AG04449 (cell line): ENCODE measurements around the gene APLNR.

Experiments used
- CTCF ChIA-PET: fragments of 350-600 bp; formaldehyde crosslinking; extraction: SDS; loops from one replicate; lab custom pipeline; 2021; ENCODE audit warnings: antibody characterized with exemption; lab: Yijun Ruan, JAX
- POLR2A ChIA-PET: fragments of 400-600, 350-600 bp; formaldehyde crosslinking; extraction: SDS; loops from one replicate; lab custom pipeline; 2020; ENCODE audit warnings: antibody characterized with exemption, inconsistent platforms; lab: Yijun Ruan, JAX
- DNase-seq: peaks from one replicate; pipeline ENCODE4 v3.0.0-alpha.2; 2010; ENCODE audit warnings: low read depth, low spot score
- H3K4me3 ChIP-seq: 2 replicates; pipeline ENCODE4 v1.5.1; 2011; ENCODE audit warnings: low read depth, mild to moderate bottlenecking, control low read depth, low read length
- TF ChIP-seq, protein P1 (sequence below): IDR thresholded peaks from one replicate; pipeline ENCODE4 v1.5.1; 2011; ENCODE audit warnings: mild to moderate bottlenecking, moderate library complexity, low read length, control low read depth, inconsistent platforms; ENCODE audit not compliant: insufficient read depth; ENCODE audit errors: missing control alignments

APLNR gene

DNA sequence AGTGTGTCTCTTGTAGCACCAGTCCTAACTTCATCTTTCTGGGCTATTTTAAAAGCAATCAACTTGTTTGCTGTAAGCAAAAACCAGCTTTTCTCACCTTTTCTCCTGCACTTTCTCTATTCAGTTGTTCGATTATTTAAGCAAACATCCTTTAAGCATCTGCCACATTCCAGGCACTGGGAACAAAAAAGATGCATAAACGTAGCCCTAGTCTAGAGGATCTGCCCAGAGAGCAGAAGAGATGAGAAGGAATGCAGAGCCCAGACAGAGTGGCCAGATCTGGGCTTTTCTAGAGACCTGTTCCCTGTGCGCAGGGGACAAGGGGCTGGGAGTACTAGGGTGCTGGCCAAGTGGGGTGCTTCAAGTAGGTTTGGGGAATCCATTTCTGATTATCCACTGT is 8.4 kb downstream of the APLNR start:
- POLR2A ChIA-PET = no interaction called here
- no peak for DNase-seq
- TF ChIP-seq, protein P1, sequence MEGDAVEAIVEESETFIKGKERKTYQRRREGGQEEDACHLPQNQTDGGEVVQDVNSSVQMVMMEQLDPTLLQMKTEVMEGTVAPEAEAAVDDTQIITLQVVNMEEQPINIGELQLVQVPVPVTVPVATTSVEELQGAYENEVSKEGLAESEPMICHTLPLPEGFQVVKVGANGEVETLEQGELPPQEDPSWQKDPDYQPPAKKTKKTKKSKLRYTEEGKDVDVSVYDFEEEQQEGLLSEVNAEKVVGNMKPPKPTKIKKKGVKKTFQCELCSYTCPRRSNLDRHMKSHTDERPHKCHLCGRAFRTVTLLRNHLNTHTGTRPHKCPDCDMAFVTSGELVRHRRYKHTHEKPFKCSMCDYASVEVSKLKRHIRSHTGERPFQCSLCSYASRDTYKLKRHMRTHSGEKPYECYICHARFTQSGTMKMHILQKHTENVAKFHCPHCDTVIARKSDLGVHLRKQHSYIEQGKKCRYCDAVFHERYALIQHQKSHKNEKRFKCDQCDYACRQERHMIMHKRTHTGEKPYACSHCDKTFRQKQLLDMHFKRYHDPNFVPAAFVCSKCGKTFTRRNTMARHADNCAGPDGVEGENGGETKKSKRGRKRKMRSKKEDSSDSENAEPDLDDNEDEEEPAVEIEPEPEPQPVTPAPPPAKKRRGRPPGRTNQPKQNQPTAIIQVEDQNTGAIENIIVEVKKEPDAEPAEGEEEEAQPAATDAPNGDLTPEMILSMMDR = no peak
- CTCF ChIA-PET = interaction anchor here (3.3 kb wide), 1 partner anchor 20 kb away, joined by 27 read pairs; no protein-coding TSS in a partner anchor
- H3K4me3 ChIP-seq = no peak overlapping the region

DNA sequence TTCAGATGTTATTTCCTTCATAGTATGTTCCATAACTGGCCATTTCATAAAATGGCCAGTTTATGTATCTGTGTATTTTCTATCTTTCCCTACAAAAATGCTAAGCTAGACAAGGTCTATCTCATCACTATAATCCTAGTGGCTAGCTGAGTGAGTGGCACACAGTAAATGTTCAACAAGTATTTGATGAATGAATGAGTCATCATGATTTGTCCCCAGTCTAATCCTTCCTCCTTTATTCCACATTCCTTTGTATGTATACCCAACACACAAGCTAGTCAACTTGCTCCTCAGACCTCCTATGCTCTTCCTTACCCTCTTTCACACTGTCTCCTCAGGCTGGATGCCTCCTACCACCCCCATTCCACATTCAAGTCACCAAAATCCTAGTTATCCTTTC is 12.5 kb downstream of the APLNR start:
- no peak overlapping the region for H3K4me3 ChIP-seq
- DNase-seq = peak; percentile 46
- TF ChIP-seq, protein P1 = no peak
- ChIA-PET CTCF (interaction anchor here (1.1 to 6.8 kb wide), 5 partner anchors 11 to 30 kb away, joined by 3 to 49 read pairs (median 4); no protein-coding TSS in a partner anchor), POLR2A (interaction anchor here (0.8 to 1.0 kb wide), 2 partner anchors 11 to 24 kb away, joined by 3 to 8 read pairs; no protein-coding TSS in a partner anchor)

DNA sequence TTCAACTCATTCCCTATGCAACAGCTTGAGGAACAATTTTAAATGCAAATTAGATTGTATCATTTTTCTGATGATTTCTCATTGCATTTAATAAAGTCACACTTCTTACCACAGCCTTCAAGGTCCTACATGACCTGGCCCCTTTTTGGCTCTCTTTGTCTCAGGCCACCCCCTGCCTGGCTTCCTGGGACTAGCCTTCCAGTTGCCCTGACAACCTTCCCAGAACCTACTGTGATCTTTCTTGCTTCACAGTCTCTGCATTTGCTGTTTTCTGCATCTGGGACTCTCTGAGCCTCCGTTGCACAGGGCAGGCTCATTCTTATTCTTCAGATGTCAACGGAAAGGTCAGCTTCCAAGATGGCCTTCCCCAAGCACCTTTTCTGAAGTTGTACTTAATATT is 12.9 kb downstream of the APLNR start:
- TF ChIP-seq, protein P1 = no peak
- ChIA-PET POLR2A (interaction anchor here (0.8 to 1.0 kb wide), 3 partner anchors 9 to 25 kb away, joined by 3 to 8 read pairs (median 3); no protein-coding TSS in a partner anchor), CTCF (interaction anchor here (0.8 to 6.8 kb wide), 6 partner anchors 10 to 31 kb away, joined by 3 to 49 read pairs (median 4); no protein-coding TSS in a partner anchor)
- H3K4me3 ChIP-seq = no peak overlapping the region
- DNase-seq = no peak

DNA sequence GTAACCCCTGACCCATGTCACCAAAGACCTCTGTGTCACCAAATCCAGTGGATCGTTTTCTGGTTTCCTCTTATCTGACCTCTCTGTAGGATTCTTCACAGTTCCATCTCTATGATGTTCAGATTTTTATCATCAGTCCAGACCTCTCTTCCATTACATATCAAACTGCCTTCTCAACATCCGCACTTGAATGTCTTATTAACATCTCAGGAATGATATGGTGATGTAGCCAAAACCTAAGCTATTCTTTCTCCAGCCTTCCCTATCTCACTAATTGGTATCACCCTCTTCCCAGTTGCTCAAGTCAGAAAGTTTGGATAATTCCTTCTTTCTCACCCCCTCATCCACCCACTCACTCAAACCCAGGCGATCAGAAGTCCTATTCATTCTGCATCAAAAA is 13.4 kb downstream of the APLNR start:
- DNase-seq = peak; percentile 17
- H3K4me3 ChIP-seq = no peak overlapping the region
- TF ChIP-seq, protein P1 = no peak
- ChIA-PET CTCF (interaction anchor here (0.8 to 6.8 kb wide), 7 partner anchors 10 to 93 kb away, joined by 3 to 49 read pairs (median 4); no protein-coding TSS in a partner anchor), POLR2A (interaction anchor here (0.8 kb wide), 1 partner anchor 9 kb away, joined by 3 read pairs; no protein-coding TSS in a partner anchor)

DNA sequence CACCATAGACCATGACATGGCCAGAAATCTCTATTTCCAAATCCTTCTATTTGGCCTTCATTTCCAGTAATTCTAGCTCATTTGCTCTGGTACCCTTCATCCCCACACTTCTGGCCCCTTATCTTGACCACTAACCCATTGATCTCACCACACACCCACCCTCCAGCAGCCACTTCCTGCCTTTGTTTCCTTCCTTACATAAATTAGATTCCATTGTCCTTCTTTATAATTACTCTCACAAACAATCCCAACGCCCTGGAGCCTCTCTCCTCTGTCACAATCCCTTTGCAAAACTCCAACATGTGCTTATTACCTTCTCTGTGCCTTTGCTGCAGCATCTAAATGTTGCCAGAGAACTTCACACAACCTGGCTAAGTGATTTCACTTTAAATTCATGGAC is 14.8 kb downstream of the APLNR start:
- H3K4me3 ChIP-seq = no peak overlapping the region
- CTCF ChIA-PET = interaction anchor here (0.9 to 6.8 kb wide), 4 partner anchors 8 to 378 kb away, joined by 3 to 49 read pairs (median 6); no protein-coding TSS in a partner anchor
- TF ChIP-seq, protein P1 = no peak
- DNase-seq = no peak
- POLR2A ChIA-PET = no interaction called here

DNA sequence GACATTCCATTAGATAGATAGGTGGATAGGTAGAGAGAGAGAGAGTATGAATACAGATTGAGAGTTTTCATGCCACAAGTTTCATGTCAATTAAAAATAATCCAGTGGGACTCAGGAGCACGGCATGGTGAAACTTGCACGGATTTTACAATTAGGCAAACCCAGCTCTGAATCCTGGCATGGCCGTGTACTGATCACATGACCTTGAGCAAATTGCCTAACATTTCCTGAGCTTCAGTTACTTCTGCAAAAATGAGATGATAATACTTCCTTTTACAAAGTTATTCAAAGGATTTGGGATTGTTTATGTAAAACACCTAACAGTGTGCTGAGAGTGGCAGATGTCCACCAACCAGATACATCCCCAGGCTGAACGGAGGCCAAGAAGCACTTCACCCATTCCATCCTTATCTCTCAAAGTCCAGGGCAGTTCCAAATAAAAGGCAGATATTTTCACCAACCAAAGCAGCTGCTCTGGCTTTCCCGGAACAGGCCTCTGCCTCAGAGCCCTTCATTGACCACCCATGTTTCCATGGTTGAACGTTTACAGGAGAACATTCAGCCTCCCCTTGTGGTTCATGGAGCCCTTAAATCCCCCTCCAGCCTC is 17.9 kb downstream of the APLNR start:
- no peak overlapping the region for H3K4me3 ChIP-seq
- POLR2A ChIA-PET = no interaction called here
- CTCF ChIA-PET = interaction anchor here (1.3 kb wide), 1 partner anchor 30 kb away, joined by 4 read pairs; no protein-coding TSS in a partner anchor
- TF ChIP-seq, protein P1 = no peak
- no peak for DNase-seq
